ENCODE results near the gene HOXA3. TPM values are rescaled to one million over a fixed set of nuclear protein-coding genes. Genes with fewer than 3 reads are reported as not detected.

Gene HOXA3
- total RNA-seq, 1 experiment from 2014 or later: not detected

DNA sequence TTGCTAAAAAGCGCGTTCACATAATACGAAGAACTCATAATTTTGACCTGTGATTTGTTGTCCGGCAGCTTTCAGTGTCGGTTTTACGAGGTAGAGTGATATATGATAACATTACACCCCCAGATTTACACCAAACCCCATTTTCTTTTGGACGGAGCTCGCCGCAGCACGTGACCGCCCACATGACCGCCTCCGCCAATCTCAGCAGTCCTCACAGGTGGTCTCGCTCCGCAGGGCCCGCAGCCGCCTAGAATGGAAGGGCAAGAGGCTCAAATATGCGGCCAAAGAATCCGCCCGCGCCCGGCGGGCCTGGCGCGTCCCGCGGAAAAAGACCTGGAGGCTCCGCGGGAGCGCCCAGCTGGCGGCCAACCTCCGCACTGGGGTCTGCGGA is 4.1 kb upstream of the HOXA3 start, which contains the start of gene HOXA7:
HOXA7 (minus strand) TSS at position 168 of the 391 bp plus-strand sequence; CDS start at position 38, 130 bp downstream.
- peaks cover 16 to 26% of the 10 kb centered on the region in 2 experiments for H3K9me3 Mint-ChIP-seq
- no peak within 1 kb of the TSS for H4K91ac ChIP-seq (ENCODE audit: insufficient read length, low read depth, low read length)
- H2AFZ ChIP-seq (ENCODE audit: low read length): peak within 1 kb of the TSS; percentile 66
- no peak within 1 kb of the TSS for H2BK20ac ChIP-seq (ENCODE audit: low read depth, low read length, poor library complexity, severe bottlenecking)
- no peak within 1 kb of the TSS for H3K27ac ChIP-seq (ENCODE audit: insufficient read length, low read depth, low read length)
- no peak within 1 kb of the TSS for H4K8ac ChIP-seq (replicated peaks; ENCODE audit: insufficient read length, low read depth, low read length)
- no peaks in the 10 kb centered on the region for H3K23me2 ChIP-seq (ENCODE audit: insufficient read length, low read depth, low read length, poor library complexity, severe bottlenecking)
- peak; percentile 80 for DNase-seq
- H3K79me1 ChIP-seq (ENCODE audit: insufficient read depth, low read depth, low read length, poor library complexity, severe bottlenecking): no peaks in the 10 kb centered on the region
- no peak within 1 kb of the TSS for H2BK12ac ChIP-seq (ENCODE audit: insufficient read length, low read depth, low read length)
- H3K36me3 Mint-ChIP-seq (ENCODE audit: insufficient read depth in 1 of 3, low read depth in 3 of 3): peaks cover 0 to 6% (median 0%) of the 10 kb centered on the region in 3 experiments; a peak in 3 of 7 replicates
- H2BK15ac ChIP-seq (ENCODE audit: low read depth, low read length): no peak within 1 kb of the TSS
- H3T11ph ChIP-seq (ENCODE audit: low read length): no peak within 1 kb of the TSS
- no peaks in the 10 kb centered on the region for H3K9me3 ChIP-seq (ENCODE audit: control insufficient read depth, low read depth, low read length)
- H3K4me2 ChIP-seq (ENCODE audit: insufficient read depth, insufficient read length, low read length): peak within 1 kb of the TSS; percentile 60
- no peak within 1 kb of the TSS for H2BK120ac ChIP-seq (ENCODE audit: low read depth, low read length, poor library complexity, severe bottlenecking)
- H4K20me1 ChIP-seq (ENCODE audit: control insufficient read depth, insufficient read depth, insufficient read length): no peaks in the 10 kb centered on the region
- no peak within 1 kb of the TSS; a peak in 1 of 7 replicates for H3K27ac Mint-ChIP-seq
- TF ChIP-seq CTCF (conservative IDR thresholded peaks at IDR 0.05): no peak
- peaks cover 99% of the 10 kb centered on the region for H3K27me3 Mint-ChIP-seq (ENCODE audit: low read depth)
- H3K56ac ChIP-seq (ENCODE audit: insufficient read length, low read depth, low read length): no peak within 1 kb of the TSS
- H2AK5ac ChIP-seq (ENCODE audit: insufficient read length, low read length): no peak within 1 kb of the TSS
- no peaks in the 10 kb centered on the region for H3K79me2 ChIP-seq (ENCODE audit: insufficient read depth, low read length)
- H3K23ac ChIP-seq (ENCODE audit: insufficient read length, low read depth, low read length): no peak within 1 kb of the TSS
- H2BK5ac ChIP-seq (ENCODE audit: insufficient read length, low read length): no peak within 1 kb of the TSS
- H3K4ac ChIP-seq (ENCODE audit: low read depth, low read length): no peak within 1 kb of the TSS
- H4K5ac ChIP-seq (ENCODE audit: insufficient read length, low read depth, low read length): no peak within 1 kb of the TSS
- no peak within 1 kb of the TSS for H3K9ac ChIP-seq (ENCODE audit: extremely low read depth, insufficient read length, low read length)
- no CpG with 5 or more reads among the region's 33 CpGs for WGBS (ENCODE audit: extremely low coverage, insufficient read length, low lambda C conversion rate)
- no peaks in the 10 kb centered on the region for H3K4me1 ChIP-seq (ENCODE audit: insufficient read depth, low read length)
- peak within 1 kb of the TSS; percentile 59 to 78 for H3K4me3 Mint-ChIP-seq
- H3K14ac ChIP-seq (ENCODE audit: insufficient read depth, low read length): no peak within 1 kb of the TSS
- no peak within 1 kb of the TSS for H3K18ac ChIP-seq (ENCODE audit: insufficient read length, low read depth, low read length)
- peaks cover 4 to 13% of the 10 kb centered on the region in 2 experiments for H3K4me1 Mint-ChIP-seq
- peaks cover 97% of the 10 kb centered on the region for H3K27me3 ChIP-seq (ENCODE audit: insufficient read depth, low read length)

All from H9 (cell line).